ENCODE results near the gene MCTP2.
"Not testable (repeated sequence)": the region's sequence is repeated elsewhere in the genome, so short reads cannot be mapped to it uniquely, and the experiment has no call there.

Gene MCTP2

DNA sequence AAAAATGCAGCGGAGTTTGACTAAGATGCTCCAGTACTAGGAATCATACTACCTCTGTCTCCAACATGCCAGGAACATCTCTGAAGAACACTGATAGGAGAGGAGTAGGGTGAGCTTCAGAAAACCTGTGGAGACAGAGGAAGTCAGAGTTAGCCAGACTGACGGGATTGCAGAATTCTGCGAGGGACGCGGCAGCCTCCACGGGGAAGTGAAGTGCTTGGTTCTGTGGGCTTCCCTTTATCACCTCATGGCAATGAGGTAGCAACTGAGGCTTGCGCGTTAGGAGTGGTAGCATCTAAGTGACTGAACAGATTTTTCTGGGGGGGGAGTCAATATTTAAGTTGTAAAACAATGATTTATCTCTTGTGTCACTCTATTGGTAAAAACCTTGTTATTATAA is 226.3 kb downstream of the MCTP2 start:
- no peak for DNase-seq

DNA sequence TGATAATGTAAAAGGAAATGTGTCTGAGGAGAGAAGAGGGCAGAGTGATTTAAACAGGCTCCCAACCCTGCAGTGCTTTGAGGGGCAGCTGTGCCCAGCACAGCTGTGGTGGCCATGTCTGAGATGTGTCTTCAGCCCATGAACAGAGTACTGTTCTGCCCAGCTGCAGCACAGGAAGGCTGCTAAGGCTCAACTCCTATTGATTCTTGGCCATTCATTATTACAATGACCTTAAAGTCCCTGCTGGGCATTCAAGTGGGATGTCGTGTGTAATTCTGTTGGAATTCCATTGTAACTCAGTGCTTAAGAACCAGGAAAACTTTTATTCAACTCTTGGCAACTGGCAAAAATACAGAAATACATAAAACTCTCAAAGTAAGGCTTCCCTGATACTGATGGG is 229.3 kb downstream of the MCTP2 start:
- DNase-seq = no peak

DNA sequence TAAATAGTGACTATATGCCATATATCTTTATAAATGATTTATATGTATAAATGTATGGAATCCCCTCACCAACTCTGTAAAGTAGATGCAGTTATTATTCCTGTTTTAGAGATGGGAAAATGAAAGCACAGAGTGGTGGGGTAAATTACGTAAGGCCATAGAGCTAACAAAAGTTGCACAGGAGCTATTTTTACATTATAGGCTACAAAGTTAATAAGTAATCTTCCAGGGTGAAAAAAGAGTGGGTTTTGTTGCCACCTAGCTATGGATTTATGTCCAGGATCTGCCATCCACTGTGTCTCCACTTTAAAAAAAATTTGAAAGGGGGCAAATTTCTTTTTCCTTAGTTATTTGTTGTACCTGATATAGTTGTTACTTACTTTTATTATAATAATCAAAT is 235.7 kb downstream of the MCTP2 start:
- no peak for DNase-seq

DNA sequence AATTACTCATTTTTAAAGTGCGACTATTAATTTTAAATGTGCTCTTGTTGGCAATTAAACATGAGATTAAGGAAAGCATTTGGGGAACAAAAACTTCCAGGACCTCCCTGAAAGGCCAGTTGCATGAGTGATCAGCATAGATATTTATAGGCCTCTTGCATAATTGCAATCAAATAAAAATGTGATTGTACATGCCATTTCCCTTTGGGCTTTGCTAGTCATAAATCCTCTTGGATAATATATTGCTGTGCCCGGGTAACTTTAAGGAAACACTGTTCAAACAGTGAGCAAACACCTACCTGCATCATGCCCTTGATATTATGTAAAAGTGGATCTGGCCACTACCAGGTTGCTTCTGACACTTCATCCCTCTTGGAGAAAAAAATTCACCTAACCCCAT is 239.1 kb downstream of the MCTP2 start:
- DNase-seq = no peak

DNA sequence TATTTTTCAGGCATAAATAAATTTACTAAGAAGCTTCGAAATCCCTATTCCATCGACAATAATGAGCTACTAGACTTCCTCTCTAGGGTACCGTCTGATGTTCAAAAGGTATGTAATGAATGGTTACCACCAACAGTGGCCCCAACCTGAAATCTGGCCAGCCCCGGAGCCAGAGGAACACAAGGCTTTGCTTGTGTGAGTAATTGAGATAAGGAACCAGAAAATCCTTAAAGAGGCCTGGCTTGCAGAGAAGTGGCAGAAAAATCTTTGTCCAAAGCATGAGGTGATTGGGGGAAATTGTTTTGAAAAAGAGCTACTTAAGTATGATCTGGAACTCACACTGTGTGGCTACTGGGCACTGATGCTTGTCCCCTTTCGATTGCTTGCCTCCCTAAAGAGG is 245.3 kb downstream of the MCTP2 start:
- no peak for DNase-seq

DNA sequence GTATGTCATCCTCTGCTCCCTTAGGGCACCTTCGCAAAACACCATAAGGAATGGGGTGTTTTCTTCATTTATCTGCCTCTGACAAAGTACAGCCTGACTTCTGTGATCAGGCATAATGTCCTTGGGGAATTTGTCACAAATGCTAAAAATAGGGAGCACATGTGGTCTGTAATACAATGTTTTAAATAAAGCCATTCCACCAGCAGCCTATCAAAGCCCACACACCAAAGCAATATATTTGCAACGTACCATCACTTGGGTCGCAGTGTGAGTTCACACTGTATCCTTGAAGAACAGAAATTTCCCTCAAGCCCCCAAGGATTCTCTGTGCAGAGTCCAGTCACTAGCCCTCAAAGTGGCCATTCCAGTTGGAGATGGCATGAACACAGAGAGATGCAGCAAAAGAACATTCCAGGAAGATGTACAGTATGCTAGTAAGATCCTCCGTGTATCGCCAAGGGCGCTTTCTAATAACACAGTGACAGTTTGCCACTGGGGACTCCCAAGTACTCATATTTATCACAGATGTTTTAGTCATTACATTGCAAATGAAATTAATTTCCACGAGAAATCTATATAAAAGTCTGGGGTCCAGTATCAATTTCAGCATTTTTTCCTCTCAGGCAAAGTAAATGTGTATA is 246.7 kb downstream of the MCTP2 start:
- no peak for DNase-seq

DNA sequence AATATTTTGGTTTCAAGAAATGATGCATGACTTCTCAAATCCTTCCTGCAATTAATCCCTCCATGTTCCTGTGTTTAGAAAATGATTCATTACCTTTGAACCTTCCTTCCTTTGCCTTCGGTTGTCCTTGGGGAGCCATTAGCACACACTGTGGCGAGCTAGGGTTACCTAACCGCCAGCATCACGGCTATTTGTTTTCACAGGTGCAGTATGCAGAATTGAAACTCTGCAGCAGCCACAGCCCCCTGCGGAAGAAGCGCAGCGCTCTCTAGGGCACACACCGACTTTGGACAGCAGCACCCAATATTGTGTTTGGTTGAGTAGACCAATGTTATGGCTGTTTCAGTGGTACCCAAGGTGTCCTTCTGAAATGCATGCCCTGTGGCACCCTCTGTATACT is 247.4 kb downstream of the MCTP2 start:
- DNase-seq = no peak

DNA sequence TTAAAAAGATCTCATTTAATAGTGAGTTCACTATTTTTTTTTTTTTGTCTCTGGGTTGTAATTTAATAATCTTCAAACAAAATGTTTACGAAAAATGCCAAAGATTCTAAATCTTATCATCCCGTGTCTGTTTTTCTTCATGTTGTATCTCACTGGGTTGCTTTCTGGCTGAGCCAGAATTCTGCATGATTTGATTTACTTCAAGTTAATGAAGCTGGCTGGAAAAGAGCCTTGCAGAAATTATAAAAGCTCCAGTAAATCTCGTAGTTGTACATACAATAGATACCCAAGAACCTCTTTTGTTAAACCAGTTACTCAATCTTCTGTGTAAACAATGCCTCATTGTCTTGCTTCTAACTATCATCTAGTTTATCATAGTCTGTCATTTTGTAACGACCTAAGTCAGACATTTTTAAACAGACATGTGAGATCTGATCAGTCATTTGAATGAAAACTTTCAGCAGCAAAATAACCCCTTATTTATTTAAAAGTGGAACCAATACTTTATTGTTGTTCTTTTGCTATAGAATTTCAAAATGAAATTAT is 249.0 kb downstream of the MCTP2 start:
- no peak for DNase-seq

DNA sequence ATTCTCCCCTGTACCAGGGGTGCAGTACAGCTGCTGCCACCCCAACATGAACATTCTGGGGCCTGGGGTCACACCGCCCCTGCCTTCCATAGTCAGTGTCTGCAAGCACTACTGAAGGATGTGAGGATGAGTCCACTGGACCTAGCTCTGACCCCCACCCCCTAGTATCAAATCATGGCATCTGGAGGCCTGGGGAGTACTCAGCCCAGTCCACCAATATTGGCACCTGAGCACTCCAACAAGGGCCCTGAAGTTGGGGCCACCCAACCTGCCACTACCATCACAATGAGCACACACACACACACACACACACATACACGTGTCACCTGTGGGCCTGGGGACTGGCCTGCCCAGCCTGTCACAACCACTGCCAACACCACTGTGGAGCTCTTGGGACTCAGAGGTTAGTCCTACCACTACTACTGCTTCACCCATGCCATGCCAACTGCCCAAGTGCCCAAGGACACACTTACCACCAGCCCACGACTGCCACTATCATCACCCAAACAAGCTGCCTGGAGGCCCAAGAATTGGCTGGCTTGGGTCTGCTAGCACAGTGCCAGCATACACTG is 253.9 kb downstream of the MCTP2 start:
- no peak for DNase-seq

DNA sequence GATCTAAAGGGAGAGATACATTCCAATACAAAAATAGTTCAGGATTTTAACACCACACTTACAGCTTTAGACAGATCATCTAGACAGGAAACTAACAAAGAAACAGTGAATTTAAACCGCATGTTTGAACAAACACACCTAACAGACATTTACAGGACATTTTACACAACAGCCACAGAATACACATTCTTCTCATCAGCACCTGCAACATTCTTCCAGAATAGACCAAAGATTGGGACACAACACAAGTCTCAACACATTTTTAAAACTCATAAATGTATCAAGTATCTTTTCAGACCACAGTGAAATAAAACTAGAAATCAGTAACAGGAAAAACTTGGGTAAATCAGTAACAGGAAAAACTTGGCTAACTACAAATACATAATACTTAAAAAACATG is 256.3 kb downstream of the MCTP2 start:
- no peak for DNase-seq

DNA sequence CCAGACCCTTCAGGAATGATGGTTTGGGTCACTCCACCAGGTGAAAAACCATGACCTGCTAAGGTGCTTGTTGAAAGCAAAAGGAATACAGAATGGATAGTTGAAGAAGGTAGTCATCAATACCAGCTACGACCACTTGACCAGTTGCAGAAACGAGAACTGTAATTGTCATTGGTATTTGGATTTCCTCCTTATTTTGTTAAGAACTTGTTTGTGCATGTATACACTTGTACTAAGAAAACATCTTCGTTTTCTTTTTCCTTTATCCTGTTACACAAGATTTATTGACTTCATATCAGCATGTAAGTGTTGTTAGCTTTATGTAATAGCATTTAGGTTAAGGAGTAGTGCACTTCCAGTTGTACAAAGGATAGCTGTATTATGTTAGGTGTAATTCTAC is 261.8 kb downstream of the MCTP2 start:
- no peak for DNase-seq

DNA sequence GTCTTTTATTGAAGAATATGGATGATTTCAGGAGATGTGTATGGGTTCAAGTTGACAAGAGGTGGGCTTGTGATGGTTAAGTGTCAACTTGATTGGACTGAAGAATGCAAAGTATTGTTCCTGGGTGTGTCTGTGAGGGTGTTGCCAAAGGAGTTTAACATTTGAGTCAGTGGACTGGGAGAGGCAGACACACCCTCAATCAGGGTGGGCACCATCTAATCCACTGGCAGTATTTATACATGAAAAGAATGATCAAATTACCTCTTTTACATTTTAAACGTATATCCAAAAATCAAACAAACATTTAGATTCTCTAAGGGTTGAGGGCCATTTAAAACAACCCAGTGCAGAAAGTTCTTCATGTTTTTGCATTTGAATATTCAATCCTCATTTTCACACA is 262.2 kb downstream of the MCTP2 start:
- DNase-seq = not testable (repeated sequence)

DNA sequence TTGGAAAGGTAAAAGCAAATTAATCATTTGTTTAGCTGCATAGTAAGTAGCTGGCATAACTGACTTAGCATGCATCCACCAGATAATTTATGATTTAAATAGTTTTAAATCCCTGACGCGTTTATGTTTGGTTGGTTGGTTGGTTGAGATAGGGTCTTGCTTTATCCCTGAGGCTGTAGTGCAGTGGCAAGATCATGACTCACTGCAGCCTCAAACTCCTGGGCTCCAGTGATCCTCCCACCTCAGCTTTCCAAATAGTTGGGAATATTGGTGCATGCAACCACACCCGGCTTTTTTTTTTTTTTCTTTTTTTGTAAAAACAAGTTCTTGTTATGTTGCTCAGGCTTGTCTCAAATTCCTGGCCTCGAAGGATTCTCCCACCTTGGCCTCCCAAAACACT is 263.4 kb downstream of the MCTP2 start:
- no peak for DNase-seq

DNA sequence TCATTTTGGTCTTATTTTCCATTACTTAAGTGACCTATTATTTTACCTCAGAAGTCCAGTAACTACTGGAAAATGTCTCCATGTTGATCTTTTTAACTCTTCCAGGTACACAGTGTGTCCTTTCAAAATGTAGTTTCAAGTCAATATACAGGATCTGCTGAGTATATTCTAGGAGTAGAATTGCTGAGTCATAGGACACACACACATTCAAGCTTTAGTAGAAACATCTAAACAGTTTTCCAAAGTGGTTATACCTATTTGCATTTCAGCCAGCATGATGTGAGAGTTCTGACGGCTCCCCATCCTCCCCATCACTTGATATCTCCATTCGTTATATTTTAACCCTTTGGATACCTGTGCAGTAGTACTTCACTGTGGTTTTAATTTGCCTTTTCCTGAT is 271.9 kb downstream of the MCTP2 start:
- DNase-seq = no peak

DNA sequence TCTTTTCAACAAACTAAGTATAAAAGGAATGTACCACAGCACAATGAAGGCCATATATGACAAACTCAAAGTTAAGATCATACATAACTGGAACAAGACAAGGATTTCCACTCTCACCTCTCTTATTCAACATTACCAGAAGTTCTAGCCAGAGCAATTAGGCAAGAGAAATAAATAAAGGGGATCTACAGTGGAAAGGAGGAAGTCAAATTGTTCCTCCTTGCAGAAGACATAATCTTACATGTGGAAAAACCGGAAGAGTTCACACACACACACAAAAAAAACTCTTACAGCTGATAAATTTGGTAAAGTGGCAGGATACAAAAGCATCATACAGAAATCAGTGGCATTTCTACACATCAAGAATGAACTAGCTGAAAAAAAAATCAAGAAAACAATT is 277.9 kb downstream of the MCTP2 start:
- DNase-seq = no peak

DNA sequence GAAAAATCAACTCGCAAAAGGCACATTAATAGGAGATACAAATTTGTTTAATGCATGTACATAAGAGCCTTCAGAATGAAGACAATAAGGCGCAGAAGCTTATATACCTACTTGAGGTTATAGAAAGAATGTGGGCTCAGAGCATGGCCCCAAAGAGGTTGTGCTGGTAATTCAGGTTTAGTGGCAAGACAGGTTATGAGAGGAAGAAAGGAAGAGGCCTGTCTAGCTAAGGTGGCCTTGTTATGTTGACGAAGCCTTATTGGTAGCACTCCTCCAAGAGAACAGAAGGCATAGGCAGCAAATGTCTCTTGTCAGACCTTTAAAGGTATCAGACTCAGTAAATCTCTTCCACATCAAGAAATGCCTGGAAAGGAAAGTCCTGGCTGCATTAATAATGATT is 290.8 kb downstream of the MCTP2 start:
- no peak for DNase-seq

DNA sequence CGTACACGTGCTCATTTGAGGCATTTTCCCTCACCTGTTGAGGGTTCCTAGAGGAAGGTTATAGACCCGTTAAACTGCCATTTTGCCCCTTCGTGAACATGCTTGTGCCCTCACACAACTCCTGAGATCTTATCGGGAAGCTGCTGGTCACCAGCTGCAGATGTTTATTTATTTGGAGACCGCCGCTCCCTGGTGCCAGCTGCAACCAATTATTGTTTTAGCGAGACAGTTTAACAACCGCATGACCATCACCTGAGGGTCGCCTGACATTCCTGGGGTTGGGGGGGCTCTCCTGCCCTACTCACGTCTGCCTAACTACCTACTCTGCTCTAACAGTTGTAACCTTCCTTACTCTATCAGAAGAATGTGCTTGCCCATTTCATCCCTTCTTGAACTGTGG is 292.5 kb downstream of the MCTP2 start:
- DNase-seq = no peak

DNA sequence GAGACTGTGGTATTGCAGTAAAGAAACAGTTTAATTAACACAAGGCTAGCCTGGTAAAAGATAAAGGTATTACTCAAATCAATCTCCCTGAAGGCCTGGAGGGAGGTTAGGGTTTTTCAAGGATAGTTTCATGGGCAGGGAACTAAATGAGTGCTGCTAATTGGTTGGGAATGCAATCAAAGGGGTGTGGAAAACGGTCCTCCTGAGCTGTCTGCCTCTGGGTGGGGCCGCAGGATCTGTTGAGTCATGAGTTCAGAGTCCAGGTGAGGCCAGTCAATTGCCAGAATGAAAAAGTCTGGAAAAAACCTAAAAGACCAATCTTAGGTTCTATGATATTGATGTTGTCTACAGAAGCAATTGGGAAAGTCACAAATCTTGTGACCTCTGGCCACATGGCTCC is 293.2 kb downstream of the MCTP2 start:
- DNase-seq = no peak

DNA sequence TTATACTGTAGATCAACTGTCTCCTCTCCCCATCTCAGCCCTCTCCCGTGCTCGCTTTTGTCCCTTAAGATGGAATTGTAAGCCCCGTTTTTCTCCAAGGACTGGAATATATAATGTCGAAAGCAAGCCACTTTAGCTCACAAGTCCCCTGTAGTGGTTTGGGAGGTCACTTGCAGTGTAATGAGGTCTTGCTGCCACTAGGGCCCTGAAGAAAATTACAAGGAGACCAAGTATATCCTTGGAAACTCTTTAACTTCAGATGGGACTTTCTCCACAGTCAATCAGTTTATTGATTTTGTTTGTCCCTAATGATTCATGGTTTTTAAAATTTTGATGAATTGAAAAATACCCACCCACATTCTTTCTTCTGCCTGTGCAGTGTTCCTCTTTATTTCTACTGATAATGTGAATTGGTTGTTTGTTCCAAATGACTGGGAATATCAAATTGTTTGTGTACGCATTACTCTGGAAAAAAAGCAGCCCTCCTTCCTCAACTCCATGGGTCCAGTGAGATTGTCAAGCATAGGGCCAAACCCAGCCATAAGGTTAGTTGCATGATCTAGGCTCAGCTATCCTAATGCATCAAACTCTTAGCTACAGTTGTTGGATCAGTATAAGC is 294.8 kb downstream of the MCTP2 start:
- DNase-seq = no peak

DNA sequence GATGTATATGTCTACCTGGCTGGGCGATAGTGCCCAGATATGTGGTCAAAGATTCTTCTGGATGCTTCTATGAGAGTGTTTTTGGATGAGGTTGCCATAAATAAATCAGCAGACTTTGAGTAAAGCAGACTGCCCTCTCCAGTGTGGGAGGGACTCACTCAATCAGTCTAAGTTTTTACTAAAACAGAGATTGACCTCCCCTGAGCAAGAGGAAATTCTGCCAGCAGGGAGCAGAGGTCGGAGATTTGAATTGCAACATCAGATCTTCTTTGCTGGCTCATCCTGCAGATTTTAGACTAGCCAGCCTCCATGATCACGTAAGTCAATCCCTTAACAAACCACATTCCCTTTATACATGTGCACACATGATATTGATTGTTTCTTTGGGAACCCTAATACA is 300.9 kb downstream of the MCTP2 start:
- DNase-seq = no peak

All from CD4-positive, alpha-beta T cell treated with Interleukin-10 for 1 hour (primary cell).